HG03342 (cell line): Measurements from ENCODE around the gene TIGD7.
A peak's percentile ranks its signal among the peaks of the same experiment; 100 is the strongest.

ENCODE experiments used
- ATAC-seq: cut with Tn5 transposase; IDR thresholded peaks from one replicate; pipeline ENCODE4 v1.9.1; 2021; ENCODE audit warnings: mild to moderate bottlenecking, moderate library complexity; ENCODE audit not compliant: unreplicated experiment

TIGD7 gene, protein sequence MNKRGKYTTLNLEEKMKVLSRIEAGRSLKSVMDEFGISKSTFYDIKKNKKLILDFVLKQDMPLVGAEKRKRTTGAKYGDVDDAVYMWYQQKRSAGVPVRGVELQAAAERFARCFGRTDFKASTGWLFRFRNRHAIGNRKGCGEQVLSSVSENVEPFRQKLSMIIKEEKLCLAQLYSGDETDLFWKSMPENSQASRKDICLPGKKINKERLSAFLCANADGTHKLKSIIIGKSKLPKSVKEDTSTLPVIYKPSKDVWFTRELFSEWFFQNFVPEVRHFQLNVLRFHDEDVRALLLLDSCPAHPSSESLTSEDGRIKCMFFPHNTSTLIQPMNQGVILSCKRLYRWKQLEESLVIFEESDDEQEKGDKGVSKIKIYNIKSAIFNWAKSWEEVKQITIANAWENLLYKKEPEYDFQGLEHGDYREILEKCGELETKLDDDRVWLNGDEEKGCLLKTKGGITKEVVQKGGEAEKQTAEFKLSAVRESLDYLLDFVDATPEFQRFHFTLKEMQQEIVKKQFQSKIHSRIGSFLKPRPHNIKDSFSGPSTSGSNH

DNA sequence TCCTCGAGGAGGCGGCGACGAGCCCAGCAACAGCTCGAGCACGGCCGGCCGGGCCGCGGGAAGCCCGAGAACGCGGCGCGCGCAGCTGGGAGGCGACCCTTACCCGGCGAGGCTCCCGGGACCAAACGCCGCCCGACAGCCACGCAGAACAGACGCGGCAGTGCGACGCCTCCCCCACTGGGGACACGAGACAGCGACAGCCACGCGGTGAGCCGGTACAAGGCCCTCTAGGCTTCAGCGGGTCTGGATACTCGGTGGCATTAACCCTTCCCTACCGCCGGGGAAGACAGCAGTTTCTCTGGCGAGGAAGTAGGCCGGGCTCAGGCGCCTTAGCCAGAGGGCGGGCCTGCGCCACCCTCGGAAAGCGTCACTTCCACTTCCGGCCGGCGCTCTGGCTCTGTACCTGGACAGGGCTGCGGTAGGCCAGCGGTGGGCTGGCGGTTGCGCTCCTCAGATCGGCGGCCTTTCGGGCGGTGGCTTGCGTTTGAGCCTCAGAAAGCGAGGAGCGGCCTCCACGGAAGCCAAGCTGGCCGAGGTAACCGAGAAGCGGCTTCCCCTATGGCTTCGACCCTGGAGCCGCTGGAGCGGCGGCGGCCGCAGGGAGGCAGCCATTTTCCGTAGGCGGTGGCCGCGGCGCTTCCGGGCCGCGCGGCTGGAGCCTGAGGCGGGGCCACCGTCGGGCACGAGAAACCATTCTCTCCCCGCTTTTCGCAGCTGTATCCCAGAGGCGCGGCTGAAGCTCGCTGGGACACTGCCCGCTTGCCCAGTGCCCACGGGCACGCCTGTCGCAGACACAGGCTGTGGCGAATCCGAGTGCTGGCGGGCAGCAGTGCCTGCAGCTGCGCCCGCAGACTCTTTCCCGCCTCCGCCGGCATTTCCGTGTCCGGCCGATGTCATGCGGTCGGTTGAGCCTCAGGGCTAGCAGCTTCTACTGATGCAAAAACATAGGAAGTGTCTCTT lies at the start of gene TIGD7, which contains the start of gene ZNF75A:
TSS of gene TIGD7 (minus strand) at position 322 of the 960 bp plus-strand sequence. CDS start 4,816 bp downstream, outside the sequence.
TSS of gene ZNF75A (plus strand) at position 389 of the 960 bp plus-strand sequence. CDS start 2,932 bp downstream, outside the sequence.
- peak; percentile 91 for ATAC-seq

- ATAC-seq, result no peak
These were observed 43.9 kb upstream of the TIGD7 start for GRCh38 chr16:3349175-3349574.

- ATAC-seq, result no peak
These were observed 43.4 kb upstream of the TIGD7 start for GRCh38 chr16:3348547-3349167.

DNA sequence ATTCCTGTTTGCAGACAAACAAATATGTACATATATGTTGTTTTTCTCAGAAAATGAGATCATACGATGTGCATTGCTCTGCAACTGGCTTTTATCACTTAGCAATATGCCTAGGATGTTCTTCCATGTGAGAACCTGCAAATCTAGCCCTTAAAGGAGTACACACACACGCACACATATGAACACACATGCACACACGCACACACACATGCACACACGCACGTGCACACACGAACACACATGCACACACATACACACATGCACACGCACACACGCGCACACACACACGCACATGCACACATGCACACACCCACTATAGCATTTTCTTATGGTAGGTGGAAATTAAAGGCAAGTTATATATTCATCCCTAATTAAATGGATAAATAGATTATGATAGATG lies 42.4 kb upstream of the TIGD7 start:
- no peak for ATAC-seq

DNA sequence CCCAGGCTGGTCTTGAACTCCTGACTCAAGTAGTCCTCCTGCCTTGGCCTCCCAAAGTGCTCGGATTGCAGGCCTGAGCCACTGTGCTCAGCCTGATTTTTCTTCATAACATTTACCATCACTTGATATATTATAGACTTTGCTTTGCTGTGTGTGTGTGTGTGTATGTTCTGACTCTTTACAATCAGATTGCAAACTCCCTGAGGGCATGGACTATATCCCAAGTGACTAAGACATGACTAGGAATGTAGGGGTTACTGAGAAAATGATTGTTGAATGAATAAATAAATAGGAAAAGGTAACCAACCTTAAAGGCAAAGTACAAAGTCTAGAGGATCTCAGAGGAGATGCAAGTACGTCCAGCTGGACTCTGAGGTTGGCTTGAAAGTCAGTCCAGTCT lies 40.8 kb upstream of the TIGD7 start:
- ATAC-seq, result no peak

DNA sequence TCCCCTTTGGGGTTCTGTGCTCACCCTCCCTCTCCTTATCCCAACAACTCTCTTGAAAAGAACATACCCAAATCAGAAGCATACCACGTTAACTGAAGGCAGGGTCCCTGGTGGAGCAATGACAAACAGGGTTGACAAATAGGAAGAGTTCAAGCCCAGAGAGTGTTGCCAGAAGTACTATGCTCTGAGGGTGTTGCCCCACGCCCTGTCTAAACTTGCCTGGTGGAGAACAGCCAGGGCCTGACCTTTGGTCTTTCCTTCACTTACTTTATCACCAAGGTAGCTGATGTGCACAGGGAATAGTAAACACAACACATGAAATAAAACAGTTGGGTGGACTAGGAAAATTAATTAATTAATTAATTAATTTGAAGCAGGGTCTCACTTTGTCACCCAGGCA lies 23.4 kb upstream of the TIGD7 start:
- no peak for ATAC-seq

DNA sequence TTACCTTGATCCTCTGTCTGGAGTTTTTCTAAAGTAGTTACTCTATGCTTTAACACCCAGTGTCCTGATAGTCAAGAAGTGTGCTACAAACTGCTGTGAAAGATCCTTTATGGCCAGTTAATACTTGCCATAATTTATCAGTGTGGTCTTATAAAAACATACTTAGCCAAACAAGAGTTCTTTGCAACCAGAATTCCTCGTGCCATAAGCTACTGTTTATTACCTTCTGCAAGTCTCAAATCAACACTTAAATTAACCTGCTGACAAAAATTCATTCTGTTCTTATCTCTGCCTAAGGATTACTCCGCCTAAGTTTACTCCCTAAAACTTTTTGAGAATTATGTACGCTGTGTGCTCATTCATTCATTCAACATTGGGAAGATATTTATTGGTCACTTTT lies 22.9 kb upstream of the TIGD7 start:
- no peak for ATAC-seq

DNA sequence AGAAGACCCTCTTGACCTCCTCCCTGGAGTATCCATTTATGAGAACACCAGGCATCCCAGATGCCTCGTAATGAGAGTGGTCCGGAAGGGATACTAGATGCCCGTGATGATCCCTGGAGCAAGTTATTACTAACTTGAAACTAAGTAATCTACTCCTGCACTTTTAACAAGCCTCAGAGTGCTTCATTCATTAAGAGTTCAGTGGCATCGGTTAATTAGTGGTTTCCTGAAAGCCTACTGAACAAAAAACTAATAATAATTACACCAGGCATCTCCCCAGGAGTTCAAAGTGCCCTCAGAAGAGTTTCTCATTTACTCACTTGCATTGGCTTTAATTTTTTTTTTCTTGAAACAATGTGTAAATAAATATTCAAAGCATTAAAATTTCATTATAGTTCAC lies 22.3 kb upstream of the TIGD7 start:
- ATAC-seq, result no peak

GRCh38 chr16:3321816-3322215 lies 16.6 kb upstream of the TIGD7 start:
- ATAC-seq, result no peak

DNA sequence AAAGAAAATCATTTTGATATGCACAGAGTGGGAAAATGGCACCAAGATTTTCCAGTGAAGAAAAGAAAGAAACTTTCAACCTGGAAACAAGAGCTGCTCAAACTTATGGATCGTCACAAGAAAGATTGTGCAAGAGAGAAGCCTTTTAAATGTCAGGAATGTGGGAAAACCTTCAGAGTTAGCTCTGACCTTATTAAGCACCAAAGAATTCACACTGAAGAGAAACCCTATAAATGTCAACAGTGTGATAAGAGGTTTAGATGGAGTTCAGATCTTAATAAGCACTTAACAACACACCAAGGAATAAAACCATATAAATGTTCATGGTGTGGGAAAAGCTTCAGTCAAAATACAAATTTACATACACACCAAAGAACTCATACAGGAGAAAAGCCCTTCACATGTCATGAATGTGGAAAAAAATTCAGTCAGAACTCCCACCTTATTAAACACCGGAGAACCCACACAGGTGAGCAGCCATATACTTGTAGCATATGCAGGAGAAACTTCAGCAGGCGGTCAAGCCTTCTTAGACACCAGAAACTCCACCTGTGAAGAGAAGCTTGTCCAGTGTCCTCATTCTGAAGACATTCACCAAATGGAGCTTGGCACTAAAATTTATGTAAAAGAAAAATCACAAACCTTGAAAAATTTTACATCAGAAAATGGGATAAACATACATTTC lies 12.2 kb upstream of the TIGD7 start:
- no peak for ATAC-seq

DNA sequence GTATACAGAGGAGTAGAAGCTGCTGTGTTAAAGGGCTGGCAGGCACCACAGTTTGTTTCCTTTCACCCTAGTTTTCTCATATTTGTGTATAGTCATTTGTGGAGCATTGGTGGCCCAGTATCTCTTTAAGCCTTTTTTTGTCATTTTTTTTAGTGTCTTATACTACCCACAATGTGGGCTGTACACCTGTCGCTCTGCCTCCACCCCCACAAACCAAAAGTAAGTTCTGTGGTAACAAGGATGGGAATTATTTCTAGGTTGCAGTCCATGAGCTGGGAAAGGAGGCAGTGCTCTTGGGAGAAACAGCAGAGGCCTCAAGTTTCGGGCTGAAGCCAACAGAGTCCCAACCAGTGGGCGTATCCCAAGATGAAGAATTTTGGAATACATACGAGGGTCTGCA lies 6.3 kb upstream of the TIGD7 start:
- no peak for ATAC-seq

DNA sequence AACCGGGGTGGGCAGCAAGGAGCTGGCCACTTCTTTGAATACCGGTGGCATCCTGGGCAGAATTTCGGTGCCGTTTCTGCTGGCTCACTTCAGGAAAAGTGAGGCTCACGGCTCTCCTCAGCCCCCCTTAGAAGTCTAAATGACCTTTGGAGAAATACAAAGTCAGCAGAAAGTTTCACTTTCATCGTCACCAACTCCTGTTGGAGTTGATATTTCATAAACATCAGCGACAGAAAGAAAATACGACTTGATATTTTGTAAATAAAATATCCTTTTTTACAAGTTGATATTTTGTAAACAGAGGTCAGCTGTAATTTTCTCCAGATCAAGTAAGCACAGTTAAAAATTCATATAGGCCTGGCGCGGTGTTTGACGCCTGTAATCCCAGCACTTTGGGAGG lies 848 bp upstream of the TIGD7 start:
- no peak for ATAC-seq

GRCh38 chr16:3304370-3304769 lies 860 bp downstream of the TIGD7 start:
- no peak for ATAC-seq

DNA sequence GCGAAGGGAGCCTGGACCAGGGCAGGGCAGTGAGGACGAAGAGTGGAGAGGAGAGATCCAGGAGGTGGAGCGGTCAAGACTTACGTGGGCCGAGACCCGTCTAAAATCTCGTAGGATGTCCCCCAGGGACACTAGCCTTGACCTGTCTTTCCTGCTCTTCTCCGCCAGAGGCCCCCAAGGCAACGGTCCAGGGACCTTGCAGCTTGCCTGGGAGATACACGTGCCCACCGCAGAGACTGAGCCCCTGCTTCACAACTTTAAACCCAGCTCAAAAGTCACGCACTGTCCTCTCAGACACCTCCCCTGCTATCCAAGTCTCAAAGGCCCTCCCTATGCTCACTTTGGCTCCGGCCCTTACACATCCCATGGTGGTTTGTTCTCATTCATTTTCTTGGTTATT lies 9.4 kb downstream of the TIGD7 start:
- no peak for ATAC-seq

DNA sequence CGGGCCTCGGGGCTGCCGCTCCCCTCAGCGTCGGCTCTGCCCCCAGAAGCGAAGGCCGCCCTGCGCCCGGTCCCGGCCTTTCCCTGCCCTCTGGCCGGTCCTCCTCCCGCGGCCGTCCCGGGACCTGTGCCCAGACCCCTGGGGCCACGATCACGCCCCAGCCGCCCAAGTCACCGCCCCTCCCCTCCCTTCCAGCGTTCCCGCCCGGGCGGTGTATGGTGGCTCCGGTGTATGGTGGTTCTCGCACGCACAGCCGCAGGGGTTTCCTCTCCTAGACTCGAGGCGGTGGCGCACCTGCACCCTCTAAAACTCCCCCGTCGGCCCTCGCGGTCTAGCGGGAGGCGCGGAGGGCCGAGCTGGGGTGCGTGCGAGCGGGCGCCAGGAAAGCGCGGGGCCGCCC lies 10.0 kb downstream of the TIGD7 start:
- ATAC-seq, result no peak

GRCh38 chr16:3292604-3293003 lies 12.6 kb downstream of the TIGD7 start:
- ATAC-seq, result no peak

DNA sequence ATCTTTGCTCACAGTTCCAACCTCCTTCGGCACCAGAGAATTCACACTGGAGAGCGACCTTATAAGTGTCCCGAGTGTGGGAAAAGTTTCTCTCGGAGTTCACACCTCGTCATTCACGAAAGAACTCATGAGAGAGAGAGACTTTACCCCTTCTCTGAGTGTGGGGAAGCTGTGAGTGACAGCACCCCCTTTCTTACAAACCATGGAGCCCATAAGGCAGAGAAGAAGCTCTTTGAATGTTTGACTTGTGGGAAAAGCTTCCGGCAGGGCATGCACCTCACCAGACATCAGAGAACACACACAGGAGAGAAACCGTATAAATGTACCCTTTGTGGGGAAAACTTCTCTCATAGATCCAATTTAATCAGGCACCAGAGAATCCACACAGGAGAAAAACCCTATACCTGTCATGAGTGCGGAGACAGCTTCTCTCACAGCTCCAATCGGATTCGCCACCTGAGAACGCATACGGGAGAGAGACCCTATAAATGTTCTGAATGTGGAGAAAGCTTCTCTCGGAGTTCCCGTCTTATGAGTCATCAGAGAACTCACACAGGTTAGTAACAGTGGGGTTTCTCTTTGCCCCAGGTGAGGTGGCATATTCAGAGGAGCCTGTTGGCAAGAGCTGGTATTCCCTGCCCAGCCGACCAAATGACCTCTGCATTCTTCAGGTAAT lies 15.1 kb downstream of the TIGD7 start:
- no peak for ATAC-seq

DNA sequence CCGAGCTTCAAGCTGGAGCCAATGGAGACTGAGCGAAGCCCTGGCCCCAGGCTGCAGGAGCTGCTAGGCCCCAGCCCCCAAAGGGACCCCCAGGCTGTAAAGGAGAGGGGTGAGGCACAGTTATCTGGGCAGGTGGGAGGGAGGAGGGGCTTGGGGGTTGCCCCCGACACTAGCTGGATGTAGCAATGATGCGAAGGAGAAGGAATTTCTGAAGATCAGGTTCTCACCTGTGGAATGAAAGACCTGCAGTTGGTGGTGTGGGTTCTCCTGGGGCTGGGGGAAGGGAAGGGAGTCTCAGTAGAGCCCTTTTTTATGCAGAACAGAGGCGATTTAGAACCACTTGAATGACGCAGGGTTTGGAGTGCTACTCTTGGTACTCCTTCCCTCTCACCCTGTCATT lies 20.1 kb downstream of the TIGD7 start:
- no peak for ATAC-seq

GRCh38 chr16:3283543-3284447 lies 21.4 kb downstream of the TIGD7 start:
- ATAC-seq, result no peak
